SHP77 treated with DMSO at 0.1 percent for 48 hours (cell line): ENCODE results near the gene MRTFA.

Experiments used
- DNase-seq: peaks from one replicate; lab custom pipeline; 2025; lab: John Stamatoyannopoulos, UW

The MRTFA gene

DNA sequence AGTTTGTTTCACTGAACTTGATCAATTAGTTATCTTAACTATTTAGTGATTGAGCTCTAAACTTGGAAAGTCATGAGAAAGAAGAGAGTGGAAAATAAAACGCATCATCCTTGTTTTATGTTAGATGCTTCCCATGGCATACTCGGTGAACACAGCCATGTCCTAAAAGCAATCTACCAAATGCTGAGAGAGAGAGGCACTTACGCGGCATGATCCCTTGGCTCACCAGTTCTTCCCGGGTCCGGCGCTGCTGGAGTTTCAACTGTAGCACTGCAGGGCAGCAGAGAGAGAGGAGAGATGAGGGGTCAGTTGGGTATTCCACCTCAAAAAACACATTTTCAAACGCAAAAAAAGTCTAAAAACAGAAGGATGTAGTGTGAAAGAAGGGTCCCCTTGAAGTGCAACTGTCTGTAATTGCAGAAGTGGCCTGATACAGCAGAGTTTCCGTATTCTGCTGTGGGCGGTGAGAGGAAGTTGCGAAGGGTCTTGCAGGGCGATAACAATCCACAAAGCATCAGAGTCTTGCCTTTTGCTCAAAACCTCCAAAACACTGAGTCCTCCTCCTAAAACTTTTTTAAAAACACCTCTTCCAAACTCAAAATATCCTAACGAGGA, 173.4 kb downstream of the MRTFA start:
- DNase-seq, result no peak

DNA sequence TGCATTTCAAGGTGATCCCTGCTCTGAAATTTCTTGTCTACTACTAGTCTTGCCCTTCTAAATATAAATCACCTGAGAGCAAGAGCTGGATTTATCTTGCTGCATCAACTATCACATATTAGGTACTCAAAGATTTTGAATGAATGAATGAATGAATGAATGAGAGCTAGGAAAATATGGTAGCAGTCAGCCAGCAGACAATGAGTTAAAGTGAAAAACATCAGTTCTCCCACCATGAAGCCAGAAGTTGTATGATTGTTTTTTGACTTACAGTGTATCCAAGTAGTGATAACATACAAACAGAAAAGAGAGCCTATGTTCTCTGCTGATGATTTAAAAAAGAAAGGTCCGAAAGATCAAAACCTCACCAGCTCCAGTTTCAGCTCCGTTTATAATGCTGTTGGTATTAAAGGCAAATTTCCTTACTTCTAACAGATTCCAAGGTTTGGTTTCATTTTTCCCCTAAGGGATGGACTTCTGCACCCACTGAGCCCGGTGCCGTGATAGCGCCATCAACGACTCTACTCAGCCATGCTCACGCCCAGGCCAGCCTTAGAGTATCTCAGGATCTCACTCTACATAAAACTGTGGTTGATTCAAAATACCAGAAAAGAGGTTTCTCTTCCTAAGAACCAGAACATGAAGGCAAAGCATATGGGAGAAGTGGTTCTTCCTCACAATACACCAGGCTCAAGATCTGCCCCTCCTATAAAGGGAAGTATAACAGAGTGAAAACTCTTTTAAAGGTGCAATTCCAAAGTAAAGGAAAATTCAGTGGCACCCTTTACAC, 174.1 kb downstream of the MRTFA start:
- DNase-seq, result no peak

DNA sequence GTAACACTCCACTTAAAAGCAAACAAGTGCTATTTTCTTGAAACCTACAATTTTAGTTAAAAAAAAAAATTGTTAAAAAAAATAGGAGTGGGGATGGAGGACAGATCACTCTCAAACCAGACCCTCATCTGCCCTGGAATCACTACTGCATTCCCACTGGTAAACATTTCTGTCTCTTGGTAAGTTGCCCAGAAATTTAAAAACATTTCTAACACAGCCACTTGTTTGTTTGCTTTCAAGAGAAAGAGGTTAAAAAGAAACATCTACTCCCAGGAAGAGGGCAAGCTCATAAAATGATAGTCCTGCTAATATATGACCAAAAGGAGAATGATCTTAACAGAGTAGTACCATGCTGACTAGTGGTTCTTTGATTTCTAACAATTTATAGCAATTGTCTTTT, 182.8 kb downstream of the MRTFA start:
- DNase-seq, result no peak

DNA sequence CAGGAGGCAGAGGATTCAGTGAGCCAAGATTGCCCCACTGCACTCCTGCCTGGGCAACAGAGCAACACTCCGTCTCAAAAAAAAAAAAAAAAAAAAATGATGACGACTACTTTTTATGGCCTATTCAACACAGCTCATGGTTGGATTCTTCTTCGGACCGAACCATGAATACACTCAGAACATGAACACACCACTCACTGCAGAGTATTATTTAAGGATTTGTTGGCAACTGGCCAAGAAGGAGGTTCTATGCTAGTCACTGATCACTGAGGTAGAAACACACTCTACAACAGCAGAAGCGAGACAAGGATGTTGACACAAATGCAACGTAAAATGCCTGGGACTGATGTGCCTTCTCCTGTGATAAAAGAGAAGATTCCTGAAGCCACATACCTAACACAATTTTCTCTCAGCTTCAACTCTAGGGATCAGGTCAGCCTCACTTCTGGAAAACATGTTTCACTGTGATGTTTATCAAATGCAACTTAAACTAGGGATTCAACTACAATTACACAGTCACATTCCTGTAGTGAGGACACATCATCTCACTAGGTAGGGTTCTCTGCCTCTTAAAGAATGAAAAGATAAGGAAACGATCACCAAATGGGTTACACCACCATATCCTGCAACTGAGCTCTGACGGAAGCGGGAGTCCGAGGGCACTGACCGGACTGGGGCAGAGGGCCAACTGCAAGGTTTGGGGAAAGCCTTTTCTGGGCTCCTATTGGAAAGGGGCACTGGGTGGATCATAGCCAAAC, 183.6 kb downstream of the MRTFA start:
- DNase-seq, result no peak

DNA sequence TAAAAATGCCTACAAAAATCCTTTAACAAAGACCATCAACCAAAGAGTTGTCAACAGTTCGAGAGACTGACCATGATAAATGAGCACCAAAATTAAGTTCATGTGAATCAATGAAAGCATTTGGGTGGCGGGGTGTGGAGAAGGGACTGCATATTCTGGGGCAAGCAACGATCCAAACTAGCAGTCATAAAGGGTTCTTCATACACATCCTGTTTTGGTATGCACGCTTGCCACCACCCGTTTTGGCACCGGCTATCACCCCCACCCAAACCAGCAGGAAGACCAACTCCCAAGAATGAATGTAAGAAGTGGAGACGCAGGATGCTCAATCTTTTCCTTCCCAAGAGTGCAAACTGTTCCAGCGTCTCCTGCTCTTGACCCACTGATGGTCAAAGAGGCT, 185.3 kb downstream of the MRTFA start:
- no peak for DNase-seq

DNA sequence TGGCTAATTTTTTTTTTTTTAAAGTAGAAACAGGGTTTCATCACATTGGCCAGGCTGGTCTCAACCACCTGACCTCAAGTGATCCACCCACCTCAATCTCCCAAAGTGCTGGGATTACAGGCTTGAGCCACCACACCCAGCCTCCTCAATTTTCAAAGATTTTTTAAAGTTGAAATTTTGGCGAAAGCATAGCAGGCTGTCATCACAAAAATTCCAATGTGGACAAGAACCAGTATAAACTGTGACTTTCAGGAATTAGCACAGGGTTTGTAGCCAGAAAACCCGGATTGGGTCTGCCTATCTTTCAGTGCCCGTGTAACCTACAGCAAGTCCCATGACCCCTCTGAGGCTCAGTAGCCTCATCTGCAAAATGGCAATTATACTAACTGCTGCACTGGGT, 185.9 kb downstream of the MRTFA start:
- DNase-seq, result no peak

DNA sequence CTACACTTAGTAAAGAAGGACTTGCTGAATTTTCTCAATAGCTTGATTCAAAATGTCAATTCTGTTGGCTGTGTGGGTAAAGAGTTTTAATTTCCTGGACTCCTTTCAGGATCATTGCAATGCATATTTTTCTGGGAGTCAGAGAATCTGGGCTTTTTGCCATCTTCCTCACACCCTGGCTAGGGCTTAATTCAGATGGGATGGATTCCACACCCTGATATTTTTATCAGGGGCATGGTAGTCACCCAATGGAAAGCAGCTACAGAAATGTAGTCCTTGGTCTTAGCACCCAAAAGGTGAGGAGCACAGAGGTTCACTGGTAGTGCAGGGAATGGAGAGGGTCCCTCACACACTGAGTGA, 186.9 kb downstream of the MRTFA start:
- no peak for DNase-seq

DNA sequence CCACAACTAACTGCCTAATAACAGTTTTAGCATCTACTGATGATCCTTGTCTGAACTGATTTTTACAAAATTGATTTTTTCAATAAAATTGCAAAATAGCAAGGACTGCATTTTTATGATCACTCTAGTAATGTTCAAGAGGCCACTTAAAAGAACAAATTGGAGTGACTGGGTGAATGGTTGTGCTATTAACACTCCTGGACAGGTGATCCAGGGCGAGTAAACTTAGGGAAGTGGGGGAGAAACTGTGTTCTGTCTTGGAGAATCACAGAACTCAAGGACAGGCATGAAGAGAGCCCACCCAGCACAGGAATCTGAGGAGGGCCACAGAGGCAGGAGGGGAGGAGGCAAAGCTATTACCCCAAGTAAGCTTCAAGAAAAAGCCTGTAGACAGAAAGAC, 190.3 kb downstream of the MRTFA start:
- DNase-seq, result no peak

DNA sequence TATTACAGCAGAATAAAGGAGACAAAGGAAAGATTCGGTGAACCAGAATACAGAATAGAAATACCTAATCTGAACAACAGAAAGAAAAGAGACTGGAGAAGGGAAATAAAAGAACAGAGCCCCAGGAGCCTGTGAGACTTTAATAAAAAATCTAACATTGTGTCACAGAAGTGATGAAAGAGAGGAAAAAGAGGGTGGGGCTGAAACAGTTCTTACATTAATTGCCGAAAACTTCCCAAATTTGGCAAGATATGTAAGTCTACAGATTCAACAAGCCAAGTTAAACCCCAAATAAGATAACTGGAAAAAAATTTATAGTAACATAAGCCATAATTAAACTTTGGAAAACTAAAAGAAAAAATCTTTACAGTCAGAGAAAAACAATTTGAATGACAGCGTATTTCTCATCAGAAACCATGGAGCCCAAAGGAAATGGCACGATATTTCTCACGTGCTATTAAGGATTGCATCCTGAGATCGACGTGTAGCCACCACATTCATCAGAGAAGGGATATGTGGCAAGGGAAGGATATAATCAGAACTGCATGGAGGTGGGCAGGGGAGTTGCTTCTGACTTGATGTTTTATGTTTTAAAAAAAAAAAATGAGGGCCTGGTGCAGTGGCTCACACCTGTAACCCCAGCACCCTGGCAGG, 192.2 kb downstream of the MRTFA start:
- DNase-seq, result no peak

DNA sequence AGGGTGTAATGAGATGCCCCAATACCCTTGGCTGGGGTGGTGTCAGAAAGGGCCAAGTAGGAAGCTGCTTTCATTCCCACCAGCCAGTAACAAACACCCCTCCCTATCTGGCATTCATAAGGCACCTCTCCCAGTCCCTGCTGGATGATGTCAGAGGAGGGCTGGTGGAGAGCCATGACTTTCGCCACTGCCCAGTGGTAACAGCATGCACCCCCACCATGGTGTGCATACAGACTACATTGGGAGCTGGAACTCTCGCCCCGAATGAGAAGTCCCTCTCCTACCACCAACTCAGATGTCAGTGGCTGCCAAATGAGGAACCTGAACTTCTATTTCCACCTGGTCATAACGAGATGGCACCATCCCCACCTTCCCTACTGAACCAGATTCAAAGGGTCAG, 192.8 kb downstream of the MRTFA start:
- DNase-seq, result no peak

DNA sequence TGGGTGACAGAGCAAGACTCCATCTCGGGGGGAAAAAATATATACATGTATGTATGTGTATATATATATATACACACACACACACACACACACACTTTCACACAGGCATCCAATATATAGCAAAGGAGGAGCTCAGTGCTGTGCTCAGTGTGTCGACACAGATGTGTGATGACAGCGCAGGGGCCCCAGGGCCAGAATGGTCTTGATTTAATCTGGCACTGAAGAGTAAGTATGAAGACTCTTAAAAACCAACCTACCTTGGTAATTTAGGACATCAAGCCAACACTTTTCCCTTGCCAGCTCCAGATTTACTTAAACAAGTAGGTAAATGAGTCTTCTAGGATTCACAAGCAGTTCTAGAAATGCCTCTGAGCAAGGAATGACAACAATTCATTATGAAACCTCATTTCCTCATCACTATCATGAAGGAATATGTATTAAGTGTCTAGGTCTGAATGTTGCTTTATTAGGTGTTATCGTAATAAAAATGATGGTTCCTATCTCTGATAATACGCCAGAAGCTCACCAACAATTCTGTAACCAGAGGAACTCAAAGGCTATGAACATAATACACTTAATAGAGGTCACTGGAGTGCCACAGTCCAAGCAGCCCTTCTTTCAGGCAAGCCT, 194.6 kb downstream of the MRTFA start:
- DNase-seq, result no peak

DNA sequence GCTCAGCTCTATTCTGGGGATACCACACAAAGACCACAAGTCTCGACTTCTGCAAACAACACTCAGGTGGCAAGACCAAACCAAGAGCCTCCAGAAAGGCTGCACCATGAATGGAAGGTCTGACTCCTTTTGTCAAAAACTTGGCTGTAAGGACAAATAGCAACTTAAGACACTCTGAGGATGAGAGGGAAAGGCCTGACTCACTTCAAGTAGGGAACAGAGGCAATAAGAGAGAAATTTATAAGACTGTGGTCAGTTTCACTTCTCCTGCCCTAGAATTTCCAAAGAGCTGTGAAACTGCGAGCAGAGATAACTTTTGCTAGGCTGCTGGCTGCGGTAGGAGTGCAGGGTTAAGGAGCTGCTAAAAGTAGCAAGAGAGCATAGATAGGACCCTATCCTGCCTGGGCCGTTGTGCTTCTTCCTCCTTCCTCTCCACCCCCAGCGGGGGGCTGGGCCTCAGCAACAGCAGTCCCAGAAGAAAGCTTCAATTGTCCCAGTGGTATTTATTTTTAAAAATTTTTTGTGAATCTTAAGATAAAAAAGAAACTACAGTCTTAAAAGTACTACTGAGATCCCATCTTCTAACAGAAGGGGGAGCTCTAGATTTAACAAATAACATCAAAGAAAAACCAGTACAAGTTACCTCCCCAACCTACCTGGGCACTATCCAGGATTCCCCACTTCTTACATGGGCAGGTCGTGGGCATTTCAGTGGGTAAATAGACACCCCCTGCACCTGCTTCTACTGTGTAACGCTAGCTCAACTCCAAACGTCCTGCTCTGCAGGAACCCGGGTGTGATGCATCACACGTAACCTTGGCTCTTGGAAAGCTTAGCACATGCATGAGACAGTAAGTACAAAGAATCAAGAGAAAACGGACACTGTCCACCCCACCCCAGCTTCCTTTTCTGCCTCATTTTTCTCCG, 199.8 kb downstream of the MRTFA start:
- DNase-seq, result peak; percentile 0

DNA sequence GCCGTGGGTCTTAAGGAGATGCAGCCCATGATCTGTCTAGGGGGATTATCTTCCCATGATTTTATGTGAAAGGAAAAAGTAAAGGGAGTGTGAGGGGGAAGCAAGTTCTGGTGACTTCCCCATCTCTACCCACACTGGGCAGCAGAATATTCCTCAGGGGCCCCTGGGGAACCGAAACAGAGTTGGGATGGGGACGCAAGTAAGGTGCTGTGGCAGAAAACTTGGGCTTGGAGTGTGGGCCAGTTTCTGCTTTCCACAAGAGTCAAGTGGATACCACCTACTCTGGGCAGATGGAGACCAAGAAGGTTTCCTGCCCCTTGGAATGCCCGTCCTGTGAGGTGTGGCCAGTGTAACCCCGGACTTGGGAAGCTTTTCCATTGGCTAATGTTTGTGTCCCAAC, 201.8 kb downstream of the MRTFA start:
- no peak for DNase-seq

DNA sequence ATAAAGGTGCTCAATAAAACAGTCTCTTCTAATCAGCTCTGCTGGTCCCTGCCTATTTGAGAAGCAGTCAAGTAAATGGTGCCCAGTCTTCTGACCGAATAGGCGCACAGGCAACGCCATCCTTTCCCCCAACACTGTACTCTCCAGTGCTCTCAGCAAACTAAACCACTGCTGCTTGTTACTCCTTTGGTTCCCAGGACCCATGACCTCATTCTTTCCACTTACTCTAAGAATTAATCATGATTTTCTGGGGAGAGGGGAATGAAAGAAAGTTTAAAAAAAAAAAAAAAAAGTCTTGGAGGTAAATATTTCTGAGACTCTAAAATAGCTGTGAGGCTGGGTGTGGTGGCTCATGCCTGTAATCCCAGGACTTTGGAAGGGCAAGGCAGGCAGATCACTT, 202.4 kb downstream of the MRTFA start:
- no peak for DNase-seq

DNA sequence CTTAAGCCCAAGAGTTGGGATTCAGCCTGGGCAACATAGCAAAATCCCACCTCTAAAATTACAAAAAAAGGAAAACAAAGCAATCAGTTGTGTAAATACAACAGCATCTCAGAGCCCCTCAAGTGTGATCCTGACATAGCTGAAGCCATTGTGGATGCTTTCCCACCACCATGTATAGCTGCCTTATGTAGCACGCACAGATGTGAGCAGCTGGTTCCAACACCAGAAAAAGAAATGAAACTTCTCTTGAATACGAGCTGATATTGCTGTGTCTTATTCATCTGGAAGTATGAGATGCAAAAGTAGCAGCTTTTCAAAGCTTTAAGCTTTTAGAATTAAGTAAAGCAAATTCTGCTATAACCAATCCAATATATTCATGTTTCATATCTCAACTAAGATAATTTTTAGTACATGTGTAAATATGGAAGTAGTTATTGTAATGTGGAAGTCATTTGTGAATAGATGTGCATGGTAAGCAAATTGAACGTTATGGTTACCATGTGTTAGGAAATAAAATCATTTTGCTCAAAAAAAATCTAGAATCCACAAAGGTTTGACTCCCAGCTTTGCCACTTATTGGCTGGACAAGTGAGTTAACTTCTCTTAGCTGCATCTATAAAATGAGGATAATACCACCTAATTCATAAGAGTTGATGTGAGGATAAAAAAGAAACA, 203.0 kb downstream of the MRTFA start:
- no peak for DNase-seq

DNA sequence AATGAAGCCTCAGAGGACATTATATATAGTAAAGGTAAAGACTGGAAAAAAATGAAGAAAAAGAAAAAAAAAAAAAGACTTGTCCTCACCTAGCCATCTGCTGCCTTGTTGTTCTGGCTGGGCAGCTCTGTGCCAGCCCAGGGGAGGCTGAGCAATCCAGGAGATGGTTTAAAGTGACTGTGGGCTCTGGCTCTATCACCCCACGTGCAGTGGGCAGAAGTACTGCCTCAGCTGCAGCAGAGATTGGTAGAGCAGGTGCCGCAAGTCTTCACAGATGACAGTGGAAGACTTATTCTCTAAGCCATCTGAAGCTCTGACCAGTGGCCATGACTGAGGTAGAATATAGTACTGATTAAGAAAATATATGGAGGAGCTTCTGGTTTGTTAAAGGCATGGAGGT, 203.9 kb downstream of the MRTFA start:
- DNase-seq, result no peak

DNA sequence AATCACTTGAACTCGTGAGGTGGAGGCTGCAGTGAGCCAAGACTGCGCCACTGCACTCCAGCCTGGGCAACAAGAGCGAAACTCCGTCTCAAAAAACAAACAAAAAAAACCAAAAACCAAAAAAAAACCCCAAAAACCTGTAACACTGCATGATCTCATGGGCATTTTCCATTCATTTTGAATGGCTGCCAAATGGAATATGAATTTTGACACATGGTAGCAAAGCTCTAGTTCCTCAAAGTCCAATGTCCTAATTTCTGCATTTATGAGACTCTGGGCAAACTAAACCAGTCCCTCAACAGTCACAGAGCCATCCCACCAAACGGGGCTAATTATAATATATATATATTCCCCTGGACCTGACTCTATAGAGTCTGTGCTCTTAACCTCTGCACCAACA, 204.4 kb downstream of the MRTFA start:
- DNase-seq, result no peak

DNA sequence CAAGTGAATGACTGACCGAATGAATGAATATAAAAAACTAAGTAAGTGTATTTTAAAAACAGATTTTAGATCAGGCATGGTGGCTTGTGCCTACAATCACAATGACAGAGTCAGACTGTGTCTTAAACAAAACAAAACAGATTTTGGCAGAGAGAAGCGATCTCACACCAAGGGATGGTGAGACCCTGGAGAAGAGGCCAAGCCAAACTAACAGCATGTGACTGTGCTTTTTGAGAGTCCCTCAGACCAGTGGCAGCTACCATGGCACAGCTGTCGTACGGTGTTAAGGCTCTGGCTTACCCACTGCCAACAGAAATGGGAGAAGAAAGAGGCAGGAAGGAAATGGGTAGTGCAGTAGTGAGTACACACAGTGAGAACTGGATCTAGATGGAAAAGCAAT, 205.5 kb downstream of the MRTFA start:
- DNase-seq, result no peak

DNA sequence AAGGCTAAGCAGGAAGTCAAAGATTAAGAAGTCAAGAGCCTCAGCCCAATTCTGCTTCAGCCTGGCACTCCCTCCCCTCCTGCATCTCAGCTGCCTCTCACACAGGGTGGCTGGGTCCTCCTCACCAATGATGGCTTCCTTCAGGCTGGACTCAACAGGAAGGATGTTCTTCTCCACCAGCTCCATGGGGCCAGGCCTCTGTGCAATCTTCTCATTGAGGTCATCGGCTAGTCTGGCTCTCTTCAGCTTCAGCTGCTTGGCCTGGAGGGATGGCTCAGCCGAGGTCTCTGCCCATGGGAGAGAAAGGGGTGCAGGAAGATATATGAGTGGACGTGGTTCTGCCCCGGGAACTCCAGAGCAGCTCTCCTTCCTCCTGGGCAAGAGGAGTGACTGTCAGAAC, 207.0 kb downstream of the MRTFA start:
- no peak for DNase-seq

DNA sequence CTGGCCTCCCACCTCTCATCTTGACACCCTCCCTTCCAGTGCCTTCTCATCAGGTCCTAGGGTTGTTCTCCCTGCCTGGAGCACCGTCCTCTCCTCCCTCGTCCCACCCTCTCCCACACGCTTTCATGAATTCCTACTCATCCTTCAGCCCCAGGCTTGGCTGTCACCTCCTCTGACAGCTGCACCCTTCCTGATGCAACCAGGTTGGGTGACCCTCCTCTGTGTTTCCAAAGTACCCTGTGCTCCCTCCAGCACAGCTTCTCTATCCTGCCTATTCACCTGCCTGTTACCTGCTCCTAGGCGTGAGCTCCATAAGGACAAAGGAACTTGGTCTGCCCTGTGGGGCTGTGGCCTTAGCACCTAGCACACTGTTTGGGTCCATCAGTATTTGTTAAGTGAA, 207.7 kb downstream of the MRTFA start:
- no peak for DNase-seq
